Measurements from ENCODE around the gene INCENP. TPM values are rescaled to one million over a fixed set of nuclear protein-coding genes. Genes with fewer than 3 reads are reported as not detected.
A peak's percentile ranks its signal among the peaks of the same experiment; 100 is the strongest.

INCENP gene
- total and polyA plus RNA-seq, 10 of the 15 experiments (the other 5 are each of a cell fraction or from before 2014, with no cell fraction given): 1.4 to 96.8 (median 29.0) TPM

GRCh38 chr11:62120431-62120830, 3.4 kb upstream of the INCENP start (continued):
- TF ChIP-seq ELK1 (IDR thresholded peaks at IDR 0.05; ENCODE audit: low read depth, low read length): no peak
- no peak for TF ChIP-seq IKZF2 (IDR thresholded peaks at IDR 0.05)
- TF ChIP-seq SUZ12 (IDR thresholded peaks at IDR 0.05; ENCODE audit: unreplicated experiment): no peak
- no peak for TF ChIP-seq NBN (IDR thresholded peaks at IDR 0.05)
- no peak for TF ChIP-seq KDM1A (IDR thresholded peaks at IDR 0.05; ENCODE audit: borderline replicate concordance)
- TF ChIP-seq EED (IDR thresholded peaks at IDR 0.05; ENCODE audit: low read depth): no peak
- TF ChIP-seq MXI1 (IDR thresholded peaks at IDR 0.05; ENCODE audit: low read depth, low read length): no peak

DNA sequence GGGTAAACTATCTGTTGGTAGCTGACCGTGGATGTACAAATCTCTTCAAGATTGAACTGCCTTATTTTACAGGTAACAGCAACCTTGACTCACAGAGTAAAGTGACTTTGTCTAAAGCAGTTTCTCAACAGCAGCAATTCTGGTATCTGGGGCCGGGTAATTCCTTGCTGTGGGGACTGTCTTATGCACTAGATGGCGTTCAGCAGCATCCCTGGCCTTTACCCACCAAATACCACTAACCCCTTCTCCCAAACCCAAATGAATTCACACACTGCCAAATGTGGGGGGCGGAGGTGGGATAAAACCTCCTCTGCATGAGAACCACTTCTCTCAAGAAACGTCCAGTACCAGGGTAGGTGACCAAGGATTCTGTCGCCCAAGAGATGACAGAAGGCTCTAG, 1.7 kb upstream of the INCENP start:
- no peak for ATAC-seq
- ChIA-PET CTCF (interaction anchor here (1.4 kb wide), 1 partner anchor 14 kb away, joined by 7 read pairs; no protein-coding TSS in a partner anchor), POLR2A (no interaction called here)

More for the DNA sequence above, 1.7 kb upstream of the INCENP start:
- Histone ChIP-seq H4K20me1 (ENCODE audit: control insufficient read depth, insufficient read depth) (no peaks in the 10 kb centered on the region), H3K79me2 (ENCODE audit: control insufficient read depth, insufficient read depth, low read length) (peaks cover 31% of the 10 kb centered on the region), H3K4me2 (ENCODE audit: control insufficient read depth, insufficient read depth) (no peak overlapping the region), H3K4me1 (ENCODE audit: control insufficient read depth, insufficient read depth, low read length) (no peaks in the 10 kb centered on the region), H3K9ac (ENCODE audit: control insufficient read depth, insufficient read depth, low read length) (no peak overlapping the region), H2AFZ (ENCODE audit: control insufficient read depth, low read depth, low read length) (no peak overlapping the region), H3K36me3 (ENCODE audit: control insufficient read depth in 2 of 2, insufficient read depth in 2 of 2, low read length in 1 of 2) (no peaks in the 10 kb centered on the region), H3K4me3 (no peak overlapping the region), H3K27ac (ENCODE audit: control insufficient read depth, insufficient read depth) (no peak overlapping the region), H3K27me3 (replicated peaks in 1 of 2; ENCODE audit: control insufficient read depth in 2 of 2, insufficient read depth in 2 of 2, low read length in 1 of 2) (no peaks in the 10 kb centered on the region), H3K9me3 (replicated peaks; ENCODE audit: control insufficient read depth, insufficient read depth, low read length) (no peaks in the 10 kb centered on the region)
- no peak for TF ChIP-seq NFYA (IDR thresholded peaks at IDR 0.05; ENCODE audit: borderline replicate concordance, low read depth, low read length)
- TF ChIP-seq, protein P1, sequence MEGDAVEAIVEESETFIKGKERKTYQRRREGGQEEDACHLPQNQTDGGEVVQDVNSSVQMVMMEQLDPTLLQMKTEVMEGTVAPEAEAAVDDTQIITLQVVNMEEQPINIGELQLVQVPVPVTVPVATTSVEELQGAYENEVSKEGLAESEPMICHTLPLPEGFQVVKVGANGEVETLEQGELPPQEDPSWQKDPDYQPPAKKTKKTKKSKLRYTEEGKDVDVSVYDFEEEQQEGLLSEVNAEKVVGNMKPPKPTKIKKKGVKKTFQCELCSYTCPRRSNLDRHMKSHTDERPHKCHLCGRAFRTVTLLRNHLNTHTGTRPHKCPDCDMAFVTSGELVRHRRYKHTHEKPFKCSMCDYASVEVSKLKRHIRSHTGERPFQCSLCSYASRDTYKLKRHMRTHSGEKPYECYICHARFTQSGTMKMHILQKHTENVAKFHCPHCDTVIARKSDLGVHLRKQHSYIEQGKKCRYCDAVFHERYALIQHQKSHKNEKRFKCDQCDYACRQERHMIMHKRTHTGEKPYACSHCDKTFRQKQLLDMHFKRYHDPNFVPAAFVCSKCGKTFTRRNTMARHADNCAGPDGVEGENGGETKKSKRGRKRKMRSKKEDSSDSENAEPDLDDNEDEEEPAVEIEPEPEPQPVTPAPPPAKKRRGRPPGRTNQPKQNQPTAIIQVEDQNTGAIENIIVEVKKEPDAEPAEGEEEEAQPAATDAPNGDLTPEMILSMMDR (IDR thresholded peaks at IDR 0.05 in 2 of 3, conservative IDR thresholded peaks at IDR 0.05 in 1 of 3; ENCODE audit: control insufficient read depth in 2 of 3, extremely low read depth in 1 of 3, insufficient read depth in 1 of 3, low read depth in 3 of 3, low read length in 3 of 3): peak in 1 of 3 experiments; percentile 34; a peak in 1 of 6 replicates
- no peak for FAIRE-seq
- no TSS peak for BruUV-seq (replicated peaks)
- in situ Hi-C loops (cut with MboI) (no loop called here), intact Hi-C loops (cut with micrococcal nuclease; ENCODE audit: unreplicated experiment) (loop anchor here (5.0 kb wide), 1 partner anchor 155 kb away; the partner anchor contains the start of gene FTH1)
- RAD21 ChIA-PET (ENCODE audit: unreplicated experiment): no interaction called here
- 61% methylated on average over 6 of the region's 6 CpGs for WGBS (ENCODE audit: insufficient coverage, insufficient replicate concordance, low lambda C conversion rate, missing lambda C conversion rate)
- SMC1A ChIA-PET (ENCODE audit: uncharacterized antibody, unreplicated experiment): no interaction called here
- DNase-seq (ENCODE audit: low read depth, low spot score): no peak
